Measurements from ENCODE around the gene FKBP1A.
A peak's percentile ranks its signal among the peaks of the same experiment; 100 is the strongest.

Gene FKBP1A

GRCh38 chr20:1325173-1326030, 67.5 kb downstream of the FKBP1A start:
- TF ChIP-seq CTCF (conservative IDR thresholded peaks at IDR 0.05; ENCODE audit: low read depth, low read length) = no peak
- peak; percentile 82 for DNase-seq (ENCODE audit: low read depth)
- H3K4me3 ChIP-seq (ENCODE audit: low read length) = peak overlapping the region; percentile 94

- no peak for DNase-seq (ENCODE audit: low read depth)
- no peak for TF ChIP-seq CTCF (conservative IDR thresholded peaks at IDR 0.05; ENCODE audit: low read depth, low read length)
- H3K4me3 ChIP-seq (ENCODE audit: low read length) = peak overlapping the region; percentile 94
Observed at GRCh38 chr20:1324598-1325172, 68.2 kb downstream of the FKBP1A start.

- no peak overlapping the region for H3K4me3 ChIP-seq (ENCODE audit: low read length)
- no peak for DNase-seq (ENCODE audit: low read depth)
- no peak for TF ChIP-seq CTCF (conservative IDR thresholded peaks at IDR 0.05; ENCODE audit: low read depth, low read length)
Observed at GRCh38 chr20:1323830-1324597, 68.8 kb downstream of the FKBP1A start.

- no peak for TF ChIP-seq CTCF (conservative IDR thresholded peaks at IDR 0.05; ENCODE audit: low read depth, low read length)
- no peak overlapping the region for H3K4me3 ChIP-seq (ENCODE audit: low read length)
- no peak for DNase-seq (ENCODE audit: low read depth)
Observed at GRCh38 chr20:1323256-1323655, 69.6 kb downstream of the FKBP1A start.

- H3K4me3 ChIP-seq (ENCODE audit: low read length) = no peak overlapping the region
- TF ChIP-seq CTCF (conservative IDR thresholded peaks at IDR 0.05; ENCODE audit: low read depth, low read length) = no peak
- DNase-seq (ENCODE audit: low read depth) = no peak
Observed at GRCh38 chr20:1322511-1323245, 70.2 kb downstream of the FKBP1A start.

GRCh38 chr20:1321654-1321939, 71.3 kb downstream of the FKBP1A start:
- TF ChIP-seq CTCF (conservative IDR thresholded peaks at IDR 0.05; ENCODE audit: low read depth, low read length) = no peak
- no peak overlapping the region for H3K4me3 ChIP-seq (ENCODE audit: low read length)

More at GRCh38 chr20:1321654-1321939, 71.3 kb downstream of the FKBP1A start:
- no peak for DNase-seq (ENCODE audit: low read depth)

Measured in retinal pigment epithelial cell (primary cell).